Fibroblast of the aortic adventitia (primary cell): ENCODE data around the gene CAMTA1. TPM values are rescaled to one million over a fixed set of nuclear protein-coding genes. Genes with fewer than 3 reads are reported as not detected.

Source experiments
- DNase-seq: peaks from one replicate; pipeline ENCODE4 v3.0.0-alpha.2; 2010; ENCODE audit warnings: low read depth
- H3K4me3 ChIP-seq: 2 replicates; pipeline ENCODE4 v1.5.1; 2011; ENCODE audit warnings: low read depth, mild to moderate bottlenecking, control low read depth, low read length, moderate library complexity
- CTCF ChIP-seq: IDR thresholded peaks from 2 replicates; pipeline ENCODE4 v1.5.1; 2011; ENCODE audit warnings: mild to moderate bottlenecking, low read length, control low read depth, inconsistent platforms; ENCODE audit not compliant: insufficient read depth
- total RNA-seq: library from RNA; depleted of rRNA; stranded (reverse); fragments of >200 nt; gene quantifications from 2 replicates; pipeline ENCODE4 v1.2.3, GENCODE V29; 2012; ENCODE audit warnings: low replicate concordance

Gene CAMTA1
- total RNA-seq, 1 donor, result 91.9 TPM

- no peak overlapping the region for H3K4me3 ChIP-seq
- no peak for TF ChIP-seq CTCF
- no peak for DNase-seq
Observed at GRCh38 chr1:7420098-7420445, 634.8 kb downstream of the CAMTA1 start.

DNA sequence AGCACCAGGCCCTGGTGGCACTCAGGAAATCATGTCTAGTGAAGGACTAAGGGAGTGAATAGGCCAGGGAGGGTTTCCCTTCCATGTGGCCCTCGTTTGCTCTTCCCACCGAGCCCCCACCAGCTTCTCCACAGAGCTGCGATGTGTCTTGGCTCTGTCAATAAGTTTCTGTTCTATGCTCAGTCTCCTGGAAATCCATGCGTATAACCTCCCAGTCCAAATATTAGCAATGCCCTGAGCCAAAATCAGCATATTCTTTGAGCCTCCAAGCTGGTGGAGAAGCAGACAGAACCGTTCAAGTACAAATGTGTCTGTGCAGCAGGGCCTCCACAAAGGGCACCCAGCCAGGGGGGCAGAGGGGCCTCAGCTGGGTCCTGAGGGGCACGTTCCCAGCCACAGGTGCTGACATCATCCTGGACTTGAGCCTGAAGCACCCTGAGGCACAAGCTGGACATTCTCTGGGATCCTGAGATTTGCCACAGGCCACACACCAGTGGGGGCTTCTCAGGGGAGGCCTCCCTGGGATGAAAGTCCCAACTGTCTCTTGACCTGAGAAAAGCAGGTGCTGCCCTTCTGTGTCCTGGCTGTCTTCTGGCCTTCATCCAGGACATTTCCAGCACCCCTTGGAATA, 635.3 kb downstream of the CAMTA1 start:
- no peak overlapping the region for H3K4me3 ChIP-seq
- no peak for TF ChIP-seq CTCF
- DNase-seq, result no peak

DNA sequence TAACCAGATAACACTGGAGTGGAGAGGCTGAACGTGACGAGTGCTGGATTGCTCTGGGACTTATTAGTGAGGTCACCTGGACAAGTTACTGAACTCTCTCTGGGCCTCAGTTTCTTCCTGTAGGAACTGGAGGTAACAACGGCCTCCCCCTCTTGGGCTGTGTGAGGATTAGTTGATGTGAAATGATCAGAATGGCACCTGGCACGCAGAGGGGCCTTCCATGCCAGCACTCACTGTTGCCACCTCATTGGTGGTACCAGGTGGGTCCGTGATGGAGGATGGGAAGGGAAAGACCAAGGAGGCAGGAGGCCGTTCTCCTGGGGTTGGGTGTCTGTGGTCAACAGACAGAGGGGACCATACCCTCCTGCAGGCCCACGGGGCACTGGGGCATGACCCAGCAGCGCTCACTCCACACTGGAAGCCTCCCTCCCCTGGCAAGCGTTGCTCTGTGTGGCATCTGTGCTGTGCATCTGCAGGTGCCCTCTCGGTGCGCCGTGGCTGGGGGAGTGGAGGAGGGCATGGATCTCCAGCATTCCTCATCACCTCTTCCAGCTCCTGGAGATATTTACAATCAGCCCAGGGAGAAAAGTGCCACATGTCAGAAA, 636.3 kb downstream of the CAMTA1 start:
- no peak overlapping the region for H3K4me3 ChIP-seq
- no peak for DNase-seq
- TF ChIP-seq CTCF, result no peak

- no peak for TF ChIP-seq CTCF
- no peak for DNase-seq
- H3K4me3 ChIP-seq, result no peak overlapping the region
Observed at GRCh38 chr1:7422081-7422480, 636.8 kb downstream of the CAMTA1 start.

GRCh38 chr1:7422561-7422960, 637.3 kb downstream of the CAMTA1 start:
- no peak for DNase-seq
- no peak overlapping the region for H3K4me3 ChIP-seq
- TF ChIP-seq CTCF, result no peak

- no peak for DNase-seq
- H3K4me3 ChIP-seq, result no peak overlapping the region
- no peak for TF ChIP-seq CTCF
Observed at GRCh38 chr1:7422966-7423365, 637.7 kb downstream of the CAMTA1 start.
